ENCODE measurements around the gene NXPH1. TPM values are rescaled to one million over a fixed set of nuclear protein-coding genes. Genes with fewer than 3 reads are reported as not detected.

The NXPH1 gene
- total and polyA plus RNA-seq, 2 experiments from 2014 or later, result 0.45 to 3.0 TPM

DNA sequence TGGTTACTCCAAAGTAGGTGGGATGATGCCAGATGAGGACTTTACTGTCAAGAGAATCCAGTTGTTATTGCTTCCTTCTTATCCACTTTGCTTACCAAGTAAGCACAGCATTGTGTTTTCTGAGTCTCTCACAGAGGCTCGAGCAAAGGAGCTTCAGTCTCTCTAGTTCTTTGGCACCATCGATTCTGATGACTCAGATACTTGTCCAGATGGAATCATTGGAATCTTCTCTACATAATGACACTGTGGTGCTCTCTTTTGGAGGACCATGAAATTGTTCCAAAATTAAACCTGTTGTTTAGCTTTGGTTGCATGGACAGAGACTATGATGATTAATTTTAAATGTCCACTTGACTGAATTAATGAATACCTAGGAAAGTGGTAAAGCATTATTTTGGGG is 132.6 kb downstream of the NXPH1 start:
- Histone ChIP-seq H3K4me2 (no peak overlapping the region), H3K4me3 (no peak overlapping the region), H3K4me1 (ENCODE audit: insufficient read depth) (peaks cover 26% of the 10 kb centered on the region), H3K27ac (ENCODE audit: low read depth) (no peak overlapping the region), H2AFZ (no peak overlapping the region), H3K79me2 (replicated peaks; ENCODE audit: insufficient read depth) (no peaks in the 10 kb centered on the region), H3K27me3 (ENCODE audit: insufficient read depth) (no peaks in the 10 kb centered on the region), H3F3A (replicated peaks; ENCODE audit: low read depth) (no peaks in the 10 kb centered on the region), H4K20me1 (replicated peaks; ENCODE audit: insufficient read depth) (no peaks in the 10 kb centered on the region), H3K36me3 (ENCODE audit: insufficient read depth) (no peaks in the 10 kb centered on the region), H3K9me2 (ENCODE audit: insufficient read depth) (no peaks in the 10 kb centered on the region)
- no peak for ATAC-seq
- H3K4me3 Mint-ChIP-seq, result no peak overlapping the region
- TF ChIP-seq, protein P1, sequence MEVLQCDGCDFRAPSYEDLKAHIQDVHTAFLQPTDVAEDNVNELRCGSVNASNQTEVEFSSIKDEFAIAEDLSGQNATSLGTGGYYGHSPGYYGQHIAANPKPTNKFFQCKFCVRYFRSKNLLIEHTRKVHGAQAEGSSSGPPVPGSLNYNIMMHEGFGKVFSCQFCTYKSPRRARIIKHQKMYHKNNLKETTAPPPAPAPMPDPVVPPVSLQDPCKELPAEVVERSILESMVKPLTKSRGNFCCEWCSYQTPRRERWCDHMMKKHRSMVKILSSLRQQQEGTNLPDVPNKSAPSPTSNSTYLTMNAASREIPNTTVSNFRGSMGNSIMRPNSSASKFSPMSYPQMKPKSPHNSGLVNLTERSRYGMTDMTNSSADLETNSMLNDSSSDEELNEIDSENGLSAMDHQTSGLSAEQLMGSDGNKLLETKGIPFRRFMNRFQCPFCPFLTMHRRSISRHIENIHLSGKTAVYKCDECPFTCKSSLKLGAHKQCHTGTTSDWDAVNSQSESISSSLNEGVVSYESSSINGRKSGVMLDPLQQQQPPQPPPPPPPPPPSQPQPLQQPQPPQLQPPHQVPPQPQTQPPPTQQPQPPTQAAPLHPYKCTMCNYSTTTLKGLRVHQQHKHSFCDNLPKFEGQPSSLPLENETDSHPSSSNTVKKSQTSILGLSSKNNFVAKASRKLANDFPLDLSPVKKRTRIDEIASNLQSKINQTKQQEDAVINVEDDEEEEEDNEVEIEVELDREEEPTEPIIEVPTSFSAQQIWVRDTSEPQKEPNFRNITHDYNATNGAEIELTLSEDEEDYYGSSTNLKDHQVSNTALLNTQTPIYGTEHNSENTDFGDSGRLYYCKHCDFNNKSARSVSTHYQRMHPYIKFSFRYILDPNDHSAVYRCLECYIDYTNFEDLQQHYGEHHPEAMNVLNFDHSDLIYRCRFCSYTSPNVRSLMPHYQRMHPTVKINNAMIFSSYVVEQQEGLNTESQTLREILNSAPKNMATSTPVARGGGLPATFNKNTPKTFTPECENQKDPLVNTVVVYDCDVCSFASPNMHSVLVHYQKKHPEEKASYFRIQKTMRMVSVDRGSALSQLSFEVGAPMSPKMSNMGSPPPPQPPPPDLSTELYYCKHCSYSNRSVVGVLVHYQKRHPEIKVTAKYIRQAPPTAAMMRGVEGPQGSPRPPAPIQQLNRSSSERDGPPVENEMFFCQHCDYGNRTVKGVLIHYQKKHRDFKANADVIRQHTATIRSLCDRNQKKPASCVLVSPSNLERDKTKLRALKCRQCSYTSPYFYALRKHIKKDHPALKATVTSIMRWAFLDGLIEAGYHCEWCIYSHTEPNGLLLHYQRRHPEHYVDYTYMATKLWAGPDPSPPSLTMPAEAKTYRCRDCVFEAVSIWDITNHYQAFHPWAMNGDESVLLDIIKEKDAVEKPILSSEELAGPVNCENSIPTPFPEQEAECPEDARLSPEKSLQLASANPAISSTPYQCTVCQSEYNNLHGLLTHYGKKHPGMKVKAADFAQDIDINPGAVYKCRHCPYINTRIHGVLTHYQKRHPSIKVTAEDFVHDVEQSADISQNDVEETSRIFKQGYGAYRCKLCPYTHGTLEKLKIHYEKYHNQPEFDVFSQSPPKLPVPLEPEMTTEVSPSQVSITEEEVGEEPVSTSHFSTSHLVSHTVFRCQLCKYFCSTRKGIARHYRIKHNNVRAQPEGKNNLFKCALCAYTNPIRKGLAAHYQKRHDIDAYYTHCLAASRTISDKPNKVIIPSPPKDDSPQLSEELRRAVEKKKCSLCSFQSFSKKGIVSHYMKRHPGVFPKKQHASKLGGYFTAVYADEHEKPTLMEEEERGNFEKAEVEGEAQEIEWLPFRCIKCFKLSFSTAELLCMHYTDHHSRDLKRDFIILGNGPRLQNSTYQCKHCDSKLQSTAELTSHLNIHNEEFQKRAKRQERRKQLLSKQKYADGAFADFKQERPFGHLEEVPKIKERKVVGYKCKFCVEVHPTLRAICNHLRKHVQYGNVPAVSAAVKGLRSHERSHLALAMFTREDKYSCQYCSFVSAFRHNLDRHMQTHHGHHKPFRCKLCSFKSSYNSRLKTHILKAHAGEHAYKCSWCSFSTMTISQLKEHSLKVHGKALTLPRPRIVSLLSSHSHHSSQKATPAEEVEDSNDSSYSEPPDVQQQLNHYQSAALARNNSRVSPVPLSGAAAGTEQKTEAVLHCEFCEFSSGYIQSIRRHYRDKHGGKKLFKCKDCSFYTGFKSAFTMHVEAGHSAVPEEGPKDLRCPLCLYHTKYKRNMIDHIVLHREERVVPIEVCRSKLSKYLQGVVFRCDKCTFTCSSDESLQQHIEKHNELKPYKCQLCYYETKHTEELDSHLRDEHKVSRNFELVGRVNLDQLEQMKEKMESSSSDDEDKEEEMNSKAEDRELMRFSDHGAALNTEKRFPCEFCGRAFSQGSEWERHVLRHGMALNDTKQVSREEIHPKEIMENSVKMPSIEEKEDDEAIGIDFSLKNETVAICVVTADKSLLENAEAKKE (CRISPR knock-in tag; IDR thresholded peaks at IDR 0.05), result no peak
- TF ChIP-seq, protein P2, sequence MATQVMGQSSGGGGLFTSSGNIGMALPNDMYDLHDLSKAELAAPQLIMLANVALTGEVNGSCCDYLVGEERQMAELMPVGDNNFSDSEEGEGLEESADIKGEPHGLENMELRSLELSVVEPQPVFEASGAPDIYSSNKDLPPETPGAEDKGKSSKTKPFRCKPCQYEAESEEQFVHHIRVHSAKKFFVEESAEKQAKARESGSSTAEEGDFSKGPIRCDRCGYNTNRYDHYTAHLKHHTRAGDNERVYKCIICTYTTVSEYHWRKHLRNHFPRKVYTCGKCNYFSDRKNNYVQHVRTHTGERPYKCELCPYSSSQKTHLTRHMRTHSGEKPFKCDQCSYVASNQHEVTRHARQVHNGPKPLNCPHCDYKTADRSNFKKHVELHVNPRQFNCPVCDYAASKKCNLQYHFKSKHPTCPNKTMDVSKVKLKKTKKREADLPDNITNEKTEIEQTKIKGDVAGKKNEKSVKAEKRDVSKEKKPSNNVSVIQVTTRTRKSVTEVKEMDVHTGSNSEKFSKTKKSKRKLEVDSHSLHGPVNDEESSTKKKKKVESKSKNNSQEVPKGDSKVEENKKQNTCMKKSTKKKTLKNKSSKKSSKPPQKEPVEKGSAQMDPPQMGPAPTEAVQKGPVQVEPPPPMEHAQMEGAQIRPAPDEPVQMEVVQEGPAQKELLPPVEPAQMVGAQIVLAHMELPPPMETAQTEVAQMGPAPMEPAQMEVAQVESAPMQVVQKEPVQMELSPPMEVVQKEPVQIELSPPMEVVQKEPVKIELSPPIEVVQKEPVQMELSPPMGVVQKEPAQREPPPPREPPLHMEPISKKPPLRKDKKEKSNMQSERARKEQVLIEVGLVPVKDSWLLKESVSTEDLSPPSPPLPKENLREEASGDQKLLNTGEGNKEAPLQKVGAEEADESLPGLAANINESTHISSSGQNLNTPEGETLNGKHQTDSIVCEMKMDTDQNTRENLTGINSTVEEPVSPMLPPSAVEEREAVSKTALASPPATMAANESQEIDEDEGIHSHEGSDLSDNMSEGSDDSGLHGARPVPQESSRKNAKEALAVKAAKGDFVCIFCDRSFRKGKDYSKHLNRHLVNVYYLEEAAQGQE (IDR thresholded peaks at IDR 0.05; ENCODE audit: unreplicated experiment), result no peak
- TF ChIP-seq ZNF114 (CRISPR knock-in tag; IDR thresholded peaks at IDR 0.05) (no peak), POLR2AphosphoS5 (IDR thresholded peaks at IDR 0.05; ENCODE audit: low read depth) (no peak), STAT1 (IDR thresholded peaks at IDR 0.05; ENCODE audit: unreplicated experiment) (no peak), NANOG (IDR thresholded peaks at IDR 0.05; ENCODE audit: borderline replicate concordance) (no peak), EZH2phosphoT487 (IDR thresholded peaks at IDR 0.05; ENCODE audit: unreplicated experiment) (no peak), EZH2 (IDR thresholded peaks at IDR 0.05; ENCODE audit: low read depth, unreplicated experiment) (no peak), CREB1 (CRISPR knock-in tag; IDR thresholded peaks at IDR 0.05; ENCODE audit: low read depth) (no peak), JUNB (IDR thresholded peaks at IDR 0.05; ENCODE audit: unreplicated experiment) (no peak), ZNF331 (CRISPR knock-in tag; IDR thresholded peaks at IDR 0.05; ENCODE audit: low read depth) (no peak)
- TF ChIP-seq, protein P3, sequence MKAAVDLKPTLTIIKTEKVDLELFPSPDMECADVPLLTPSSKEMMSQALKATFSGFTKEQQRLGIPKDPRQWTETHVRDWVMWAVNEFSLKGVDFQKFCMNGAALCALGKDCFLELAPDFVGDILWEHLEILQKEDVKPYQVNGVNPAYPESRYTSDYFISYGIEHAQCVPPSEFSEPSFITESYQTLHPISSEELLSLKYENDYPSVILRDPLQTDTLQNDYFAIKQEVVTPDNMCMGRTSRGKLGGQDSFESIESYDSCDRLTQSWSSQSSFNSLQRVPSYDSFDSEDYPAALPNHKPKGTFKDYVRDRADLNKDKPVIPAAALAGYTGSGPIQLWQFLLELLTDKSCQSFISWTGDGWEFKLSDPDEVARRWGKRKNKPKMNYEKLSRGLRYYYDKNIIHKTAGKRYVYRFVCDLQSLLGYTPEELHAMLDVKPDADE (IDR thresholded peaks at IDR 0.05), result no peak
- TF ChIP-seq, protein P4, sequence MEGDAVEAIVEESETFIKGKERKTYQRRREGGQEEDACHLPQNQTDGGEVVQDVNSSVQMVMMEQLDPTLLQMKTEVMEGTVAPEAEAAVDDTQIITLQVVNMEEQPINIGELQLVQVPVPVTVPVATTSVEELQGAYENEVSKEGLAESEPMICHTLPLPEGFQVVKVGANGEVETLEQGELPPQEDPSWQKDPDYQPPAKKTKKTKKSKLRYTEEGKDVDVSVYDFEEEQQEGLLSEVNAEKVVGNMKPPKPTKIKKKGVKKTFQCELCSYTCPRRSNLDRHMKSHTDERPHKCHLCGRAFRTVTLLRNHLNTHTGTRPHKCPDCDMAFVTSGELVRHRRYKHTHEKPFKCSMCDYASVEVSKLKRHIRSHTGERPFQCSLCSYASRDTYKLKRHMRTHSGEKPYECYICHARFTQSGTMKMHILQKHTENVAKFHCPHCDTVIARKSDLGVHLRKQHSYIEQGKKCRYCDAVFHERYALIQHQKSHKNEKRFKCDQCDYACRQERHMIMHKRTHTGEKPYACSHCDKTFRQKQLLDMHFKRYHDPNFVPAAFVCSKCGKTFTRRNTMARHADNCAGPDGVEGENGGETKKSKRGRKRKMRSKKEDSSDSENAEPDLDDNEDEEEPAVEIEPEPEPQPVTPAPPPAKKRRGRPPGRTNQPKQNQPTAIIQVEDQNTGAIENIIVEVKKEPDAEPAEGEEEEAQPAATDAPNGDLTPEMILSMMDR (conservative IDR thresholded peaks at IDR 0.05; ENCODE audit: low read depth in 2 of 2), result no peak
- peaks cover 24% of the 10 kb centered on the region for H3K4me1 Mint-ChIP-seq
- no peaks in the 10 kb centered on the region for H3K9me3 Mint-ChIP-seq
- H3K27me3 Mint-ChIP-seq (ENCODE audit: insufficient read depth, low read depth, poor library complexity), result peaks cover 8% of the 10 kb centered on the region
- DNase-seq (ENCODE audit: low spot score), result no peak
- no peaks in the 10 kb centered on the region for H3K36me3 Mint-ChIP-seq (ENCODE audit: low read depth)
- H3K27ac Mint-ChIP-seq, result no peak overlapping the region
